Calu3 (cell line): ENCODE measurements around the gene SMIM24. TPM values are rescaled to one million over a fixed set of nuclear protein-coding genes. Genes with fewer than 3 reads are reported as not detected.
"Not testable (repeated sequence)": the region's sequence is repeated elsewhere in the genome, so short reads cannot be mapped to it uniquely, and the experiment has no call there.

Source experiments
- Bru-seq: library from RNA; stranded (reverse); fragments of 400-500 nt; gene quantifications from one replicate; lab custom pipeline; 2021; lab: Mats Ljungman, UMichigan
- BruChase-seq, 2 experiments: library from RNA; stranded (reverse); fragments of 400-500 nt; gene quantifications; one replicate each; lab custom pipeline; 2021; lab: Mats Ljungman, UMichigan
- BruUV-seq: library from RNA; stranded (reverse); fragments of 400-500 nt; replicated peaks from 2 replicates; lab custom pipeline; 2021; lab: Mats Ljungman, UMichigan
- CTCF ChIA-PET: fragments of 300-600 bp; sonication (Branson Sonifier 250); formaldehyde crosslinking; loops from one replicate; lab custom pipeline; 2022; ENCODE audit warnings: antibody characterized with exemption; lab: Charles Lee
- DNase-seq: peaks from one replicate; pipeline ENCODE4 v3.0.0; 2022
- H3K27ac Mint-ChIP-seq: one replicate; pipeline ENCODE4 v1.8.0; 2022; ENCODE audit warnings: mixed read lengths; ENCODE audit not compliant: unreplicated experiment
- H3K27me3 Mint-ChIP-seq: one replicate; pipeline ENCODE4 v1.8.0; 2022; ENCODE audit warnings: mixed read lengths; ENCODE audit not compliant: unreplicated experiment
- H3K36me3 Mint-ChIP-seq: one replicate; pipeline ENCODE4 v1.8.0; 2022; ENCODE audit warnings: mild to moderate bottlenecking, moderate library complexity, mixed read lengths; ENCODE audit not compliant: insufficient read depth, unreplicated experiment
- H3K4me1 Mint-ChIP-seq: one replicate; pipeline ENCODE4 v1.8.0; 2022; ENCODE audit warnings: mild to moderate bottlenecking, low read depth, mixed read lengths; ENCODE audit not compliant: unreplicated experiment
- H3K4me3 Mint-ChIP-seq: one replicate; pipeline ENCODE4 v1.8.0; 2022; ENCODE audit warnings: mild to moderate bottlenecking, low read depth, moderate library complexity, mixed read lengths; ENCODE audit not compliant: unreplicated experiment
- H3K9me3 Mint-ChIP-seq: one replicate; pipeline ENCODE4 v1.8.0; 2022; ENCODE audit warnings: low read depth, mixed read lengths; ENCODE audit not compliant: unreplicated experiment
- intact Hi-C: fragments of 100-400 bp; cut with micrococcal nuclease; formaldehyde crosslinking; loops from one replicate; pipeline ENCODE4 v1.10.0; 2022; ENCODE audit not compliant: unreplicated experiment
- long read RNA-seq: library from polyadenylated mRNA; stranded (forward); transcript quantifications from one replicate; pipeline ENCODE4 v2.0.0, GENCODE V29; 2022
- total RNA-seq: library from RNA; stranded (reverse); gene quantifications from 2 replicates; pipeline ENCODE4 v1.2.3, GENCODE V29; 2022
- TF ChIP-seq, protein P1 (sequence below): fragments of 200-600 bp; IDR thresholded peaks from one replicate; pipeline ENCODE4 v1.8.0; 2022; ENCODE audit warnings: antibody characterized with exemption; ENCODE audit not compliant: unreplicated experiment

The SMIM24 gene
- total RNA-seq (1.5 and 6.3 TPM in 2 replicates), Bru-seq, nascent RNA (percentile 20 among the genes with signal in this experiment), BruChase-seq, experiment 1, labeled RNA remaining after a 6-hour chase (percentile 16 among the genes with signal in this experiment), BruChase-seq, experiment 2, labeled RNA remaining after a 2-hour chase (percentile 14 among the genes with signal in this experiment)
- long read RNA-seq, partial matches to known transcripts, result 0 of 8 reads
- long read RNA-seq, other reads (novel, unspliced or antisense), result 4 of 8 reads

DNA sequence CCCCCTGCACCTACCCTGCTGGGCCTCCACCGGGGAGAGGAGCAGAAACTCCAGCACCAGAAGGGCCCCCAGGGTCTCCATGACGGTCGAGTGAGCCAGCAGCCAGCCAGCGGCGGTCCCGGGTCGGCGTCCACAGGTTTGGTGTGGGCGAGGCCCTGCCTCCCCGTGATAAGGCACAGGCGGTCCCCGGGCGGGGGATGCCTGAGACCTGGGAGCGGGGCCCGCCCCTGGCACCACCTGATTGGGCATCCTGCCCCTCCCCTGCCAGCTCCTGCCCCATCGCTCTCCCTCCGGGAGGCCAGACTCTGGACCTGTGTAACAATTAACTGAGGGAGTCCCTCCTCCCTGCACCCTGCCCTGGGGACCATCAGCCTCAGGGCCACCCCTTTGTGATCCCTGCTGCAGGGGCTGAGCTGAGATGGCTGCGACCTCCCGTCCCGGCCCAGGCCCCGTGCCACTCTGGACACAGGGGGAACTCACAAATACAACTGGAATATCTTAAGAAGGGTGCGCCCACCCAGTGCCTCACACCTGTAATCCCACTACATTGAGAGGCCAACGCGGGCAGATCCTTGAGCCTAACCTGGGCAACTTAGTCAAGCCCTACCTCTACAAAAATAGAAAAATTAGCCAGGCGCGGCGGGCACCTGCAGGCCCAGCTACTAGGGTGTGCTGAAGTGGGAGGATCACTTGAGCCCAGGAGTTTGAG, at the start of gene SMIM24:
SMIM24 (minus strand) TSS at position 143 of the 709 bp plus-strand sequence; CDS start at position 81, 62 bp downstream.
- TF ChIP-seq, protein P1, sequence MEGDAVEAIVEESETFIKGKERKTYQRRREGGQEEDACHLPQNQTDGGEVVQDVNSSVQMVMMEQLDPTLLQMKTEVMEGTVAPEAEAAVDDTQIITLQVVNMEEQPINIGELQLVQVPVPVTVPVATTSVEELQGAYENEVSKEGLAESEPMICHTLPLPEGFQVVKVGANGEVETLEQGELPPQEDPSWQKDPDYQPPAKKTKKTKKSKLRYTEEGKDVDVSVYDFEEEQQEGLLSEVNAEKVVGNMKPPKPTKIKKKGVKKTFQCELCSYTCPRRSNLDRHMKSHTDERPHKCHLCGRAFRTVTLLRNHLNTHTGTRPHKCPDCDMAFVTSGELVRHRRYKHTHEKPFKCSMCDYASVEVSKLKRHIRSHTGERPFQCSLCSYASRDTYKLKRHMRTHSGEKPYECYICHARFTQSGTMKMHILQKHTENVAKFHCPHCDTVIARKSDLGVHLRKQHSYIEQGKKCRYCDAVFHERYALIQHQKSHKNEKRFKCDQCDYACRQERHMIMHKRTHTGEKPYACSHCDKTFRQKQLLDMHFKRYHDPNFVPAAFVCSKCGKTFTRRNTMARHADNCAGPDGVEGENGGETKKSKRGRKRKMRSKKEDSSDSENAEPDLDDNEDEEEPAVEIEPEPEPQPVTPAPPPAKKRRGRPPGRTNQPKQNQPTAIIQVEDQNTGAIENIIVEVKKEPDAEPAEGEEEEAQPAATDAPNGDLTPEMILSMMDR, result no peak
- Mint-ChIP-seq H3K4me1 (no peaks in the 10 kb centered on the region), H3K27ac (no peak within 1 kb of the TSS), H3K36me3 (peaks cover 19% of the 10 kb centered on the region), H3K4me3 (no peak within 1 kb of the TSS), H3K9me3 (no peaks in the 10 kb centered on the region), H3K27me3 (no peaks in the 10 kb centered on the region)
- CTCF ChIA-PET, result no interaction called here
- peak; percentile 44 for DNase-seq
- intact Hi-C loops, result no loop called here
- no TSS peak for BruUV-seq

DNA sequence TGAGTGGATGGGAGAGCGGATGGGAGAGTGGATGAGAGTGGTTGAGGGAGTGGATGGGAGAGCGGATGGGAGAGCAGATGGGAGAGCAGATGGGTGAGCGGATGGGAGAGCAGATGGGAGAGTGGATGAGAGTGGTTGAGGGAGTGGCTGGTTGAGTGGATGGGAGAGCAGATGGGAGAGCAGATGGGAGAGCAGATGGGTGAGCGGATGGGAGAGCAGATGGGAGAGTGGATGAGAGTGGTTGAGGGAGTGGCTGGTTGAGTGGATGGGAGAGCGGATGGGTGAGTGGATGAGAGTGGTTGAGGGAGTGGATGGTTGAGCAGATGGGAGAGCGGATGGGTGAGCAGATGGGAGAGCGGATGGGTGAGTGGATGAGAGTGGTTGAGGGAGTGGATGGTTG, 49.0 kb upstream of the SMIM24 start:
- peaks cover 22% of the 10 kb centered on the region for H3K36me3 Mint-ChIP-seq
- H3K4me1 Mint-ChIP-seq, CTCF ChIA-PET, DNase-seq, H3K4me3 Mint-ChIP-seq, H3K27ac Mint-ChIP-seq, H3K9me3 Mint-ChIP-seq, intact Hi-C loops, H3K27me3 Mint-ChIP-seq, BruUV-seq: not testable (repeated sequence)

DNA sequence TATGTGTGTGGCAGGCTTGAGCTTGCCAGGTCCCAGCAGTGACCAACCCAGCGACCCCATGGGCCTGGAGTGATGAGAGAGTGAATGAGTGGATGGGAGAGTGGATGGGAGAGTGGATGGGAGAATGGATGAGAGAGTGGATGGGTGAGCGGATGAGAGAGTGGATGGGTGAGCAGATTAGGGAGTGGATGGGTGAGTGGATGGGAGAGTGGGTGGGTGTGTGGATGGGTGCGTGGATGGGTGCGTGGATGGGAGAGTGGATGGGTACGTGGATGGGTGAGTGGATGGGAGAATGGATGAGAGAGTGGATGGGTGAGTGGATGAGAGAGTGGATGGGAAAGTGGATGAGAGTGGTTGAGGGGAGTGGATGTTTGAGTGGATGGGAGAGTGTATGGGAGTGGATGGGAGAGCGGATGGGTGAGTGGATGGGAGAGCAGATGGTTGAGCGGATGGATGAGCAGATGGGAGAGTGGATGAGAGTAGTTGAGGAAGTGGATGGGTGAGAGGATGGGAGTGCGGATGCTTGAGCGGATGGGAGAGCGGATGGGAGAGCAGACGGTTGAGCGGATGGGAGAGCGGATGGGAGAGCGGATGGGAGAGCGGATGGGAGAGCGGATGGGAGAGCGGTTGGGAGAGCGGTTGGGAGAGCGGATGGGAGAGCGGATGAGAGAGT, 48.4 kb upstream of the SMIM24 start:
- TF ChIP-seq, protein P1, result no peak
- H3K27me3 Mint-ChIP-seq, result no peaks in the 10 kb centered on the region
- no peak overlapping the region for H3K4me3 Mint-ChIP-seq
- H3K9me3 Mint-ChIP-seq, result no peaks in the 10 kb centered on the region
- intact Hi-C loops, result no loop called here
- DNase-seq, result no peak
- H3K36me3 Mint-ChIP-seq, result peaks cover 25% of the 10 kb centered on the region
- no TSS peak for BruUV-seq
- no peak overlapping the region for H3K27ac Mint-ChIP-seq
- no peaks in the 10 kb centered on the region for H3K4me1 Mint-ChIP-seq
- CTCF ChIA-PET, result interaction anchor here (0.6 kb wide), 1 partner anchor 161 kb away, joined by 3 read pairs; no protein-coding TSS in a partner anchor

DNA sequence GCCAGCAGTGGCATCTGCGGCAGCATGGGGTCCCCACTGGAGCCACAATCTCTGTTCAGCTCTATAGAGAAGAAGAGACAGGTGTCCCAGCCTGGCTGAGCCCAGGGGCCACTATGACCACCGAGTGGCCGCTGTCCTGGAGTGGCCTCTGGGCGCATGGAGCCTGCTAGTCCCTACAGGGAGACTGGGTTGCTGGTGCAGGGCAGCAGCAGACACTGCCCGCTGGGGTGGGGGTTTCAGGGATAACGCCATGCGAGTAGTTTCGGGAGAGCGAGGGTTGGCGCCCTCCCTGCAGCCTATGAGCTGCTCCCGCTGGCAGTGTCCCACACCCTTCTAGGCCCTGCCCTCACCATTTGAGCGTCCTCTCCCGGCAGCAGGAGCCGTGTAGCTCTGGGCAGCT, 47.8 kb upstream of the SMIM24 start:
- DNase-seq, result no peak
- Mint-ChIP-seq H3K36me3 (peaks cover 21% of the 10 kb centered on the region), H3K27me3 (no peaks in the 10 kb centered on the region), H3K4me1 (no peaks in the 10 kb centered on the region), H3K4me3 (no peak overlapping the region), H3K9me3 (no peaks in the 10 kb centered on the region), H3K27ac (no peak overlapping the region)
- TF ChIP-seq, protein P1, result no peak
- CTCF ChIA-PET, result interaction anchor here (0.6 kb wide), 2 partner anchors 30 to 162 kb away, joined by 3 read pairs; no protein-coding TSS in a partner anchor
- intact Hi-C loops, result no loop called here
- no TSS peak for BruUV-seq
